SK-N-SH (cell line): Measurements from ENCODE around the gene CENPU.

Experiments used
- FOXM1 ChIP-seq: IDR thresholded peaks from 2 replicates; pipeline ENCODE4 v1.4.0; 2012; ENCODE audit warnings: low read depth, mild to moderate bottlenecking
- MAX ChIP-seq: IDR thresholded peaks from 2 replicates; pipeline ENCODE4 v1.4.0; 2012; ENCODE audit warnings: low read depth
- MEF2A ChIP-seq: IDR thresholded peaks from 2 replicates; pipeline ENCODE4 v1.4.0; 2012; ENCODE audit warnings: low read depth, borderline replicate concordance
- MXI1 ChIP-seq: IDR thresholded peaks from 2 replicates; pipeline ENCODE4 v1.6.1; 2012; ENCODE audit warnings: mild to moderate bottlenecking, low read depth, low read length, improper control_type of control experiment
- POLR2AphosphoS5 ChIP-seq: IDR thresholded peaks from 2 replicates; pipeline ENCODE4 v1.6.1; 2012; ENCODE audit warnings: low read depth, low read length
- REST ChIP-seq: IDR thresholded peaks from 2 replicates; pipeline ENCODE4 v1.6.1; 2012; ENCODE audit warnings: mild to moderate bottlenecking, low read depth, low read length, moderate library complexity
- SIN3A ChIP-seq: IDR thresholded peaks from 2 replicates; pipeline ENCODE4 v1.6.1; 2012; ENCODE audit warnings: low read depth, mild to moderate bottlenecking, low read length, moderate library complexity, borderline replicate concordance
- TAF1 ChIP-seq: IDR thresholded peaks from 2 replicates; pipeline ENCODE4 v1.6.1; 2012; ENCODE audit warnings: low read depth, mild to moderate bottlenecking, low read length, moderate library complexity, borderline replicate concordance
- TCF12 ChIP-seq: IDR thresholded peaks from 2 replicates; pipeline ENCODE4 v1.4.0; 2012
- TEAD4 ChIP-seq: IDR thresholded peaks from 2 replicates; pipeline ENCODE4 v1.4.0; 2012; ENCODE audit warnings: mild to moderate bottlenecking, borderline replicate concordance; ENCODE audit not compliant: insufficient read depth
- YY1 ChIP-seq: IDR thresholded peaks from 2 replicates; pipeline ENCODE4 v1.4.0; 2012; ENCODE audit warnings: low read depth, mild to moderate bottlenecking
- TF ChIP-seq, protein P1 (sequence below): fragments of 200-600 bp; sonication (generic); IDR thresholded peaks from 2 replicates; pipeline ENCODE4 v1.6.1; 2017; ENCODE audit warnings: antibody characterized with exemption, mild to moderate bottlenecking, moderate library complexity
- TF ChIP-seq, protein P2 (sequence below): fragments of 150-350 bp; IDR thresholded peaks from 2 replicates; pipeline ENCODE4 v1.6.1; 2017; ENCODE audit warnings: antibody characterized with exemption, low read length, low read depth, borderline replicate concordance

DNA sequence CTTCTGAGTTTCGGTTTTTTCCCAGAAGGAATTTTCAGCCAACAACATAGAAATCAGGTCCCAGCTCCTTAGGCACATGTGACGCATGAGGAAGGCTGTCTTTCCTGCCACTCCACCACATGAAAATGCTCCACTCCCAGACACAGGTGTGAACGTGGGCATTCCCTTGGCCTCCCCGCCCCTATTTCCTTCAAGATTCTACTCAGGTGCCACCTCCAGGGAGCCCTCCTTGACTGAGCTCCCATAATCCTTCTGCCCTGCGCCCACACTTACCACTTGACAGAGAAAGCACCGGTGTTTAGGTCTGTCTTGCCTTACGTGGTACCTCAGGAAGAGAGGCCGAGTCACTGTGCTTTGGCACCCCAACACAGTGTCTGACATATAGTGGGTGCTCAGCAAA lies 44.4 kb upstream of the CENPU start:
- TF ChIP-seq, protein P1, sequence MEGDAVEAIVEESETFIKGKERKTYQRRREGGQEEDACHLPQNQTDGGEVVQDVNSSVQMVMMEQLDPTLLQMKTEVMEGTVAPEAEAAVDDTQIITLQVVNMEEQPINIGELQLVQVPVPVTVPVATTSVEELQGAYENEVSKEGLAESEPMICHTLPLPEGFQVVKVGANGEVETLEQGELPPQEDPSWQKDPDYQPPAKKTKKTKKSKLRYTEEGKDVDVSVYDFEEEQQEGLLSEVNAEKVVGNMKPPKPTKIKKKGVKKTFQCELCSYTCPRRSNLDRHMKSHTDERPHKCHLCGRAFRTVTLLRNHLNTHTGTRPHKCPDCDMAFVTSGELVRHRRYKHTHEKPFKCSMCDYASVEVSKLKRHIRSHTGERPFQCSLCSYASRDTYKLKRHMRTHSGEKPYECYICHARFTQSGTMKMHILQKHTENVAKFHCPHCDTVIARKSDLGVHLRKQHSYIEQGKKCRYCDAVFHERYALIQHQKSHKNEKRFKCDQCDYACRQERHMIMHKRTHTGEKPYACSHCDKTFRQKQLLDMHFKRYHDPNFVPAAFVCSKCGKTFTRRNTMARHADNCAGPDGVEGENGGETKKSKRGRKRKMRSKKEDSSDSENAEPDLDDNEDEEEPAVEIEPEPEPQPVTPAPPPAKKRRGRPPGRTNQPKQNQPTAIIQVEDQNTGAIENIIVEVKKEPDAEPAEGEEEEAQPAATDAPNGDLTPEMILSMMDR, result no peak
- no peak for TF ChIP-seq YY1
- no peak for TF ChIP-seq TAF1
- no peak for TF ChIP-seq TCF12
- TF ChIP-seq SIN3A, result no peak
- TF ChIP-seq MEF2A, result no peak
- TF ChIP-seq MAX, result no peak
- no peak for TF ChIP-seq POLR2AphosphoS5
- TF ChIP-seq REST, result no peak
- TF ChIP-seq TEAD4, result no peak
- TF ChIP-seq FOXM1, result no peak
- TF ChIP-seq, protein P2, sequence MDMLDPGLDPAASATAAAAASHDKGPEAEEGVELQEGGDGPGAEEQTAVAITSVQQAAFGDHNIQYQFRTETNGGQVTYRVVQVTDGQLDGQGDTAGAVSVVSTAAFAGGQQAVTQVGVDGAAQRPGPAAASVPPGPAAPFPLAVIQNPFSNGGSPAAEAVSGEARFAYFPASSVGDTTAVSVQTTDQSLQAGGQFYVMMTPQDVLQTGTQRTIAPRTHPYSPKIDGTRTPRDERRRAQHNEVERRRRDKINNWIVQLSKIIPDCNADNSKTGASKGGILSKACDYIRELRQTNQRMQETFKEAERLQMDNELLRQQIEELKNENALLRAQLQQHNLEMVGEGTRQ, result no peak
- no peak for TF ChIP-seq MXI1
